ENCODE data around the gene CALR3. TPM values are rescaled to one million over a fixed set of nuclear protein-coding genes. Genes with fewer than 3 reads are reported as not detected.
A peak's percentile ranks its signal among the peaks of the same experiment; 100 is the strongest.

The CALR3 gene
- total and polyA plus RNA-seq, 2 of the 13 experiments (the other 11 are each of a cell fraction or from before 2014, with no cell fraction given): not detected

DNA sequence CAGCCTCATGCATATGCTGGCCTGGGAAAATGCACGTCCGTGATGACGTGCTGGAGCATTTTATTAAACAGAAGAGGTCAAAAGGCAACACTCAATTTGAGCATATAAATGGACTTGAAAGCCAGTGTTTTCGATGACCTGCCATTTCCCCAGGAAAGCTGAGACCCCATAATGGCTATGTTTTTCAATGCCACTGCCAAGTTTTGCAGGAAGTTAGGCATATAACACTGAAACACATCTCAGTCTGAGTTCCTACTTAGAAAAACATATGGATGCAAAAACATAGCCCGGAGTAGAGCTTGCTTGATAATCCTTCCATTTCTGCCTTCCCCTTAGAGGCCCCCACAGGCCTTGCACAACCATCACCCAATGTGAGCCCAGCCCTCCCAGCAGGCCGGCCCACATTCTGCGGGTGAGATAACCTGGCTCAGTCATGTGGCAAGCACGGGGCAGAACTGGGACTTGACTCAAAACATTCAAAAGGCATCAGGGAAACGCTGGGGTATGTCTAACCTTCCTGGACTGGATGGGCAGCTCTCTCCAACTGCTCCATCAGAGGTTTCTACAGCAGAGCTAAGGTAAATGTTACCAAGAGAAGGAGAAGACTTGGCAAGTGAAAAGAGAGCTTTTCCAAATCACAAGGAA is 49.1 kb downstream of the CALR3 start (continued):
- TF ChIP-seq, protein P1, sequence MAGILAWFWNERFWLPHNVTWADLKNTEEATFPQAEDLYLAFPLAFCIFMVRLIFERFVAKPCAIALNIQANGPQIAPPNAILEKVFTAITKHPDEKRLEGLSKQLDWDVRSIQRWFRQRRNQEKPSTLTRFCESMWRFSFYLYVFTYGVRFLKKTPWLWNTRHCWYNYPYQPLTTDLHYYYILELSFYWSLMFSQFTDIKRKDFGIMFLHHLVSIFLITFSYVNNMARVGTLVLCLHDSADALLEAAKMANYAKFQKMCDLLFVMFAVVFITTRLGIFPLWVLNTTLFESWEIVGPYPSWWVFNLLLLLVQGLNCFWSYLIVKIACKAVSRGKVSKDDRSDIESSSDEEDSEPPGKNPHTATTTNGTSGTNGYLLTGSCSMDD (CRISPR knock-in tag; IDR thresholded peaks at IDR 0.05): no peak
- TF ChIP-seq WIZ (CRISPR knock-in tag; IDR thresholded peaks at IDR 0.05) (no peak), ZNF468 (CRISPR knock-in tag; IDR thresholded peaks at IDR 0.05) (no peak), KDM6A (CRISPR knock-in tag; IDR thresholded peaks at IDR 0.05; ENCODE audit: low read depth) (no peak), ZZZ3 (CRISPR knock-in tag; IDR thresholded peaks at IDR 0.05; ENCODE audit: borderline replicate concordance) (no peak; the same call in 1 of the 2 replicates), ZNF235 (CRISPR knock-in tag; IDR thresholded peaks at IDR 0.05; ENCODE audit: borderline replicate concordance) (no peak), TBL1XR1 (IDR thresholded peaks at IDR 0.05; ENCODE audit: borderline replicate concordance, low read length, partially characterized antibody) (no peak), STAT5B (CRISPR knock-in tag; IDR thresholded peaks at IDR 0.05) (no peak), TAF1 (CRISPR knock-in tag; IDR thresholded peaks at IDR 0.05) (no peak), ZNF124 (CRISPR knock-in tag; IDR thresholded peaks at IDR 0.05) (0 out of 2 replicates have a peak, but pooled peaks have one; percentile 46), U2AF2 (IDR thresholded peaks at IDR 0.05; ENCODE audit: low read depth, low read length) (no peak), ZNF790 (CRISPR knock-in tag; IDR thresholded peaks at IDR 0.05; ENCODE audit: borderline replicate concordance) (no peak), HNF4G (IDR thresholded peaks at IDR 0.05; ENCODE audit: borderline replicate concordance, low read depth, low read length) (no peak), HNF4G (CRISPR knock-in tag; IDR thresholded peaks at IDR 0.05; ENCODE audit: borderline replicate concordance, low read depth) (no peak), EZH2 (conservative IDR thresholded peaks at IDR 0.05; ENCODE audit: low read depth, low read length) (no peak), ZNF558 (CRISPR knock-in tag; IDR thresholded peaks at IDR 0.05; ENCODE audit: borderline replicate concordance) (no peak; the same call in 1 of the 2 replicates), SOX5 (CRISPR knock-in tag; IDR thresholded peaks at IDR 0.05; ENCODE audit: borderline replicate concordance) (peak; percentile 67; the same call in 1 of the 2 replicates), SAP130 (CRISPR knock-in tag; IDR thresholded peaks at IDR 0.05; ENCODE audit: low read depth) (peak; percentile 85), ZNF205 (CRISPR knock-in tag; IDR thresholded peaks at IDR 0.05) (no peak), GTF2F1 (IDR thresholded peaks at IDR 0.05; ENCODE audit: low read length) (no peak), FOXJ3 (CRISPR knock-in tag; IDR thresholded peaks at IDR 0.05; ENCODE audit: borderline replicate concordance) (no peak)
- TF ChIP-seq, protein P2, sequence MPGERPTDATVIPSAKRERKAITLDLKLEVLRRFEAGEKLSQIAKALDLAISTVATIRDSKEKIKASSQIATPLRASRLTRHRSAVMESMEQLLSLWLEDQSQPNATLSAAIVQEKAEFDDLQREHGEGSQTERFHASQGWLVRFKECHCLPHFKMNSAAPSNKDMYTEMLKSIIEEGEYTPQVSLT (CRISPR knock-in tag; IDR thresholded peaks at IDR 0.05; ENCODE audit: borderline replicate concordance, low read depth): no peak
- TF ChIP-seq, protein P3, sequence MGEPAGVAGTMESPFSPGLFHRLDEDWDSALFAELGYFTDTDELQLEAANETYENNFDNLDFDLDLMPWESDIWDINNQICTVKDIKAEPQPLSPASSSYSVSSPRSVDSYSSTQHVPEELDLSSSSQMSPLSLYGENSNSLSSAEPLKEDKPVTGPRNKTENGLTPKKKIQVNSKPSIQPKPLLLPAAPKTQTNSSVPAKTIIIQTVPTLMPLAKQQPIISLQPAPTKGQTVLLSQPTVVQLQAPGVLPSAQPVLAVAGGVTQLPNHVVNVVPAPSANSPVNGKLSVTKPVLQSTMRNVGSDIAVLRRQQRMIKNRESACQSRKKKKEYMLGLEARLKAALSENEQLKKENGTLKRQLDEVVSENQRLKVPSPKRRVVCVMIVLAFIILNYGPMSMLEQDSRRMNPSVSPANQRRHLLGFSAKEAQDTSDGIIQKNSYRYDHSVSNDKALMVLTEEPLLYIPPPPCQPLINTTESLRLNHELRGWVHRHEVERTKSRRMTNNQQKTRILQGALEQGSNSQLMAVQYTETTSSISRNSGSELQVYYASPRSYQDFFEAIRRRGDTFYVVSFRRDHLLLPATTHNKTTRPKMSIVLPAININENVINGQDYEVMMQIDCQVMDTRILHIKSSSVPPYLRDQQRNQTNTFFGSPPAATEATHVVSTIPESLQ (CRISPR knock-in tag; conservative IDR thresholded peaks at IDR 0.05): no peak
- TF ChIP-seq, protein P4, sequence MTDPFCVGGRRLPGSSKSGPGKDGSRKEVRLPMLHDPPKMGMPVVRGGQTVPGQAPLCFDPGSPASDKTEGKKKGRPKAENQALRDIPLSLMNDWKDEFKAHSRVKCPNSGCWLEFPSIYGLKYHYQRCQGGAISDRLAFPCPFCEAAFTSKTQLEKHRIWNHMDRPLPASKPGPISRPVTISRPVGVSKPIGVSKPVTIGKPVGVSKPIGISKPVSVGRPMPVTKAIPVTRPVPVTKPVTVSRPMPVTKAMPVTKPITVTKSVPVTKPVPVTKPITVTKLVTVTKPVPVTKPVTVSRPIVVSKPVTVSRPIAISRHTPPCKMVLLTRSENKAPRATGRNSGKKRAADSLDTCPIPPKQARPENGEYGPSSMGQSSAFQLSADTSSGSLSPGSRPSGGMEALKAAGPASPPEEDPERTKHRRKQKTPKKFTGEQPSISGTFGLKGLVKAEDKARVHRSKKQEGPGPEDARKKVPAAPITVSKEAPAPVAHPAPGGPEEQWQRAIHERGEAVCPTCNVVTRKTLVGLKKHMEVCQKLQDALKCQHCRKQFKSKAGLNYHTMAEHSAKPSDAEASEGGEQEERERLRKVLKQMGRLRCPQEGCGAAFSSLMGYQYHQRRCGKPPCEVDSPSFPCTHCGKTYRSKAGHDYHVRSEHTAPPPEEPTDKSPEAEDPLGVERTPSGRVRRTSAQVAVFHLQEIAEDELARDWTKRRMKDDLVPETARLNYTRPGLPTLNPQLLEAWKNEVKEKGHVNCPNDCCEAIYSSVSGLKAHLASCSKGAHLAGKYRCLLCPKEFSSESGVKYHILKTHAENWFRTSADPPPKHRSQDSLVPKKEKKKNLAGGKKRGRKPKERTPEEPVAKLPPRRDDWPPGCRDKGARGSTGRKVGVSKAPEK (CRISPR knock-in tag; IDR thresholded peaks at IDR 0.05; ENCODE audit: borderline replicate concordance): no peak
- TF ChIP-seq, protein P5, sequence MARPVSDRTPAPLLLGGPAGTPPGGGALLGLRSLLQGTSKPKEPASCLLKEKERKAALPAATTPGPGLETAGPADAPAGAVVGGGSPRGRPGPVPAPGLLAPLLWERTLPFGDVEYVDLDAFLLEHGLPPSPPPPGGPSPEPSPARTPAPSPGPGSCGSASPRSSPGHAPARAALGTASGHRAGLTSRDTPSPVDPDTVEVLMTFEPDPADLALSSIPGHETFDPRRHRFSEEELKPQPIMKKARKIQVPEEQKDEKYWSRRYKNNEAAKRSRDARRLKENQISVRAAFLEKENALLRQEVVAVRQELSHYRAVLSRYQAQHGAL (CRISPR knock-in tag; IDR thresholded peaks at IDR 0.05; ENCODE audit: not compliant biosample characterization): no peak
